HG03103 (cell line): ENCODE data around the gene MICB.
A peak's percentile ranks its signal among the peaks of the same experiment; 100 is the strongest.
"Not testable (repeated sequence)": the region's sequence is repeated elsewhere in the genome, so short reads cannot be mapped to it uniquely, and the experiment has no call there.

ENCODE experiments used
- ATAC-seq: cut with Tn5 transposase; IDR thresholded peaks from one replicate; pipeline ENCODE4 v1.9.1; 2021; ENCODE audit warnings: low read depth; ENCODE audit not compliant: unreplicated experiment

The MICB gene

GRCh38 chr6:31473780-31474761 is 23.9 kb upstream of the MICB start:
- no peak for ATAC-seq

GRCh38 chr6:31474871-31475286 is 23.1 kb upstream of the MICB start:
- no peak for ATAC-seq

GRCh38 chr6:31476515-31477139 is 21.3 kb upstream of the MICB start:
- ATAC-seq, result no peak

- ATAC-seq, result no peak
Observed at GRCh38 chr6:31477521-31477920, 20.4 kb upstream of the MICB start.

- ATAC-seq, result no peak
Observed at GRCh38 chr6:31478186-31478950, 19.6 kb upstream of the MICB start.

GRCh38 chr6:31479151-31479932 is 18.6 kb upstream of the MICB start:
- ATAC-seq, result no peak

- ATAC-seq, result no peak
Observed at GRCh38 chr6:31479933-31480535, 17.9 kb upstream of the MICB start.

- ATAC-seq, result no peak
Observed at GRCh38 chr6:31480574-31480973, 17.4 kb upstream of the MICB start.

- ATAC-seq, result no peak
Observed at GRCh38 chr6:31483392-31483791, 14.6 kb upstream of the MICB start.

- ATAC-seq, result no peak
Observed at GRCh38 chr6:31485055-31485454, 12.9 kb upstream of the MICB start.

GRCh38 chr6:31486065-31486837 is 11.7 kb upstream of the MICB start:
- ATAC-seq, result not testable (repeated sequence)

GRCh38 chr6:31487674-31488073 is 10.3 kb upstream of the MICB start:
- not testable (repeated sequence) for ATAC-seq

GRCh38 chr6:31489086-31489485 is 8.9 kb upstream of the MICB start:
- ATAC-seq, result no peak

- no peak for ATAC-seq
Observed at GRCh38 chr6:31490115-31490873, 7.7 kb upstream of the MICB start.

- not testable (repeated sequence) for ATAC-seq
Observed at GRCh38 chr6:31493550-31493874, 4.4 kb upstream of the MICB start.

- peak; percentile 40 for ATAC-seq
Observed at GRCh38 chr6:31493875-31494694, 3.9 kb upstream of the MICB start.

GRCh38 chr6:31495580-31495979 is 2.4 kb upstream of the MICB start:
- no peak for ATAC-seq

GRCh38 chr6:31496826-31497225 is 1.1 kb upstream of the MICB start:
- ATAC-seq, result not testable (repeated sequence)
